ENCODE measurements around the gene ACER1. TPM values are rescaled to one million over a fixed set of nuclear protein-coding genes. Genes with fewer than 3 reads are reported as not detected.

Gene ACER1
- total and polyA plus RNA-seq, 2 of the 13 experiments (the other 11 are each of a cell fraction or from before 2014, with no cell fraction given) = not detected

GRCh38 chr19:6352381-6353165 lies 19.2 kb upstream of the ACER1 start:
- Histone ChIP-seq H3K36me3 (replicated peaks in 1 of 2; ENCODE audit: control insufficient read depth in 1 of 2, insufficient read depth in 2 of 2, low read length in 2 of 2) (no peaks in the 10 kb centered on the region), H3K4me2 (ENCODE audit: low read depth, low read length) (no peak overlapping the region), H3K9ac (ENCODE audit: insufficient read depth, low read depth, low read length) (no peak overlapping the region), H3K27ac (ENCODE audit: extremely low read length, insufficient read depth, low read length) (no peak overlapping the region), H3K9me3 (ENCODE audit: low read length) (no peaks in the 10 kb centered on the region), H3K4me1 (ENCODE audit: insufficient read depth, low read length) (0 out of 2 replicates have a peak, but pooled peaks cover 3% of the 10 kb centered on the region), H2AFZ (ENCODE audit: low read length) (no peak overlapping the region), H3K79me2 (ENCODE audit: insufficient read depth, low read length) (no peaks in the 10 kb centered on the region), H4K20me1 (ENCODE audit: insufficient read depth, low read length) (no peaks in the 10 kb centered on the region), H3K27me3 (ENCODE audit: control insufficient read depth in 1 of 2, insufficient read depth in 2 of 2, low read length in 2 of 2) (peaks cover 0 to 5% of the 10 kb centered on the region in 2 experiments; a peak in 2 of 5 replicates), H3K4me3 (replicated peaks in 1 of 3; ENCODE audit: insufficient read depth in 1 of 3, low read depth in 2 of 3, low read length in 3 of 3) (no peak overlapping the region)
- in situ Hi-C loops (cut with HindIII; ENCODE audit: extremely low pct_ligation_motif_present, low pct_unique_long_range_greater_than_20kb) (no loop called here), intact Hi-C loops (cut with micrococcal nuclease; ENCODE audit: unreplicated experiment) (no loop called here)
- FAIRE-seq (no peak), DNase-seq (ENCODE audit: low spot score) (no peak), ATAC-seq (no peak)
- ChIA-PET POLR2A (interaction anchor here (1.0 to 1.7 kb wide), 2 partner anchors 9 to 20 kb away, joined by 3 read pairs; partner anchors contain the start of genes ALKBH7 and CLPP), CTCF (ENCODE audit: low intra/inter-chr PET ratio, low total read pairs) (no interaction called here)
- no TSS peak for BruUV-seq (replicated peaks)
- WGBS (ENCODE audit: low lambda C conversion rate) = 46% methylated on average over 2 of the region's 2 CpGs
- TF ChIP-seq HNF4A (CRISPR knock-in tag; IDR thresholded peaks at IDR 0.05) (no peak), MNT (IDR thresholded peaks at IDR 0.05) (peak; percentile 39), ZNF687 (CRISPR knock-in tag; IDR thresholded peaks at IDR 0.05) (no peak), FOSL2 (CRISPR knock-in tag; IDR thresholded peaks at IDR 0.05) (no peak), RBAK (CRISPR knock-in tag; IDR thresholded peaks at IDR 0.05) (peak; percentile 66; the same call in 1 of the 2 replicates), ARNTL (CRISPR knock-in tag; IDR thresholded peaks at IDR 0.05) (no peak), HMGA1 (CRISPR knock-in tag; conservative IDR thresholded peaks at IDR 0.05) (no peak), MXD1 (CRISPR knock-in tag; IDR thresholded peaks at IDR 0.05) (no peak), HMGXB4 (CRISPR knock-in tag; IDR thresholded peaks at IDR 0.05; ENCODE audit: borderline replicate concordance in 1 of 2, low read depth in 1 of 2) (no peak)
